ENCODE results near the gene MTUS2. TPM values are rescaled to one million over a fixed set of nuclear protein-coding genes. Genes with fewer than 3 reads are reported as not detected.

The MTUS2 gene
- total RNA-seq, 1 experiment from 2014 or later: 0.35 TPM

- no peak overlapping the region for H3K23ac ChIP-seq (ENCODE audit: insufficient read length, low read depth, low read length)
- H3K4me3 Mint-ChIP-seq: no peak overlapping the region
- H3K4me1 Mint-ChIP-seq: peaks cover 10 to 12% of the 10 kb centered on the region in 2 experiments
- no peak overlapping the region for H2BK12ac ChIP-seq (ENCODE audit: insufficient read length, low read depth, low read length)
- H2AK5ac ChIP-seq (ENCODE audit: insufficient read length, low read length): no peak overlapping the region
- no peak overlapping the region for H3K18ac ChIP-seq (ENCODE audit: insufficient read length, low read depth, low read length)
- H2BK15ac ChIP-seq (ENCODE audit: low read depth, low read length): no peak overlapping the region
- no peak for TF ChIP-seq CTCF (conservative IDR thresholded peaks at IDR 0.05)
- H3K9me3 ChIP-seq (ENCODE audit: control insufficient read depth, low read depth, low read length): no peaks in the 10 kb centered on the region
- no peak overlapping the region for H2BK20ac ChIP-seq (ENCODE audit: low read depth, low read length, poor library complexity, severe bottlenecking)
- H3K79me1 ChIP-seq (ENCODE audit: insufficient read depth, low read depth, low read length, poor library complexity, severe bottlenecking): no peaks in the 10 kb centered on the region
- H3K56ac ChIP-seq (ENCODE audit: insufficient read length, low read depth, low read length): no peak overlapping the region
- H3K23me2 ChIP-seq (ENCODE audit: insufficient read length, low read depth, low read length, poor library complexity, severe bottlenecking): no peaks in the 10 kb centered on the region
- no peak for DNase-seq
- H4K20me1 ChIP-seq (ENCODE audit: control insufficient read depth, insufficient read depth, insufficient read length): no peaks in the 10 kb centered on the region
- whole genome bisulfite sequencing (ENCODE audit: extremely low coverage, insufficient read length, low lambda C conversion rate): no CpG with 5 or more reads among the region's 1 CpG
- no peaks in the 10 kb centered on the region; the same call in 1 of the 2 replicates for H3K4me1 ChIP-seq (ENCODE audit: insufficient read depth, low read length)
- no peak overlapping the region for H4K8ac ChIP-seq (replicated peaks; ENCODE audit: insufficient read length, low read depth, low read length)
- H4K91ac ChIP-seq (ENCODE audit: insufficient read length, low read depth, low read length): no peak overlapping the region
- H3K9ac ChIP-seq (ENCODE audit: extremely low read depth, insufficient read length, low read length): no peak overlapping the region
- H2BK120ac ChIP-seq (ENCODE audit: low read depth, low read length, poor library complexity, severe bottlenecking): no peak overlapping the region
- no peak overlapping the region for H3K14ac ChIP-seq (ENCODE audit: insufficient read depth, low read length)
- no peak overlapping the region for H3K4me2 ChIP-seq (ENCODE audit: insufficient read depth, insufficient read length, low read length)
- no peak overlapping the region for H2BK5ac ChIP-seq (ENCODE audit: insufficient read length, low read length)
- no peak overlapping the region for H3K4ac ChIP-seq (ENCODE audit: low read depth, low read length)
- no peak overlapping the region for H2AFZ ChIP-seq (ENCODE audit: low read length)
- no peaks in the 10 kb centered on the region for H3K27me3 Mint-ChIP-seq (ENCODE audit: low read depth)
- H3K79me2 ChIP-seq (ENCODE audit: insufficient read depth, low read length): no peaks in the 10 kb centered on the region
- peaks cover 0 to 8% (median 0%) of the 10 kb centered on the region in 3 experiments; a peak in 1 of 7 replicates for H3K36me3 Mint-ChIP-seq (ENCODE audit: insufficient read depth in 1 of 3, low read depth in 3 of 3)
- no peak overlapping the region for H3T11ph ChIP-seq (ENCODE audit: low read length)
- no peaks in the 10 kb centered on the region for H3K27me3 ChIP-seq (ENCODE audit: insufficient read depth, low read length)
- H4K5ac ChIP-seq (ENCODE audit: insufficient read length, low read depth, low read length): no peak overlapping the region
- no peak overlapping the region for H3K27ac Mint-ChIP-seq
- peaks cover 2 to 7% of the 10 kb centered on the region in 2 experiments; a peak in 3 of 5 replicates for H3K9me3 Mint-ChIP-seq
- no peak overlapping the region for H3K27ac ChIP-seq (ENCODE audit: insufficient read length, low read depth, low read length)
Observed at GRCh38 chr13:29453617-29454011, 633.5 kb downstream of the MTUS2 start.

Data from H9 (cell line).